HG03571 (cell line): Measurements from ENCODE around the gene LEMD2.

Source experiments
- ATAC-seq: cut with Tn5 transposase; IDR thresholded peaks from one replicate; pipeline ENCODE4 v1.9.1; 2021; ENCODE audit not compliant: unreplicated experiment

Gene LEMD2

GRCh38 chr6:33759887-33760629 lies 28.9 kb downstream of the LEMD2 start:
- ATAC-seq: no peak

- no peak for ATAC-seq
These were observed 30.1 kb downstream of the LEMD2 start for GRCh38 chr6:33758815-33759216.

- no peak for ATAC-seq
These were observed 31.0 kb downstream of the LEMD2 start for GRCh38 chr6:33757906-33758305.

GRCh38 chr6:33757113-33757512 lies 31.8 kb downstream of the LEMD2 start:
- ATAC-seq: no peak

- ATAC-seq: no peak
These were observed 32.5 kb downstream of the LEMD2 start for GRCh38 chr6:33756211-33756954.

GRCh38 chr6:33755070-33755869 lies 33.7 kb downstream of the LEMD2 start:
- ATAC-seq: no peak

- no peak for ATAC-seq
These were observed 34.7 kb downstream of the LEMD2 start for GRCh38 chr6:33754222-33754621.

- no peak for ATAC-seq
These were observed 36.3 kb downstream of the LEMD2 start for GRCh38 chr6:33752646-33753015.

- no peak for ATAC-seq
These were observed 36.9 kb downstream of the LEMD2 start for GRCh38 chr6:33751771-33752645.

GRCh38 chr6:33750244-33750991 lies 38.5 kb downstream of the LEMD2 start:
- ATAC-seq: no peak

- ATAC-seq: no peak
These were observed 39.5 kb downstream of the LEMD2 start for GRCh38 chr6:33749401-33749800.

GRCh38 chr6:33748841-33749240 lies 40.1 kb downstream of the LEMD2 start:
- ATAC-seq: no peak

- no peak for ATAC-seq
These were observed 41.1 kb downstream of the LEMD2 start for GRCh38 chr6:33747823-33748222.

GRCh38 chr6:33746651-33747100 lies 42.3 kb downstream of the LEMD2 start, which contains the start of gene IP6K3:
Gene IP6K3, minus strand, starts transcription at chr6:33746905. Its CDS starts 11,429 bp downstream, at chr6:33735476.
- ATAC-seq: no peak

GRCh38 chr6:33746036-33746600 lies 42.8 kb downstream of the LEMD2 start:
- ATAC-seq: no peak

- no peak for ATAC-seq
These were observed 43.4 kb downstream of the LEMD2 start for GRCh38 chr6:33745548-33745947.

GRCh38 chr6:33744895-33745546 lies 43.9 kb downstream of the LEMD2 start:
- ATAC-seq: no peak

- ATAC-seq: no peak
These were observed 44.7 kb downstream of the LEMD2 start for GRCh38 chr6:33744001-33744848.
